ENCODE data around the gene INSC. TPM values are rescaled to one million over a fixed set of nuclear protein-coding genes. Genes with fewer than 3 reads are reported as not detected.

INSC gene
- total RNA-seq, 2 donors from 2014 or later: 0.87 to 2.0 TPM

DNA sequence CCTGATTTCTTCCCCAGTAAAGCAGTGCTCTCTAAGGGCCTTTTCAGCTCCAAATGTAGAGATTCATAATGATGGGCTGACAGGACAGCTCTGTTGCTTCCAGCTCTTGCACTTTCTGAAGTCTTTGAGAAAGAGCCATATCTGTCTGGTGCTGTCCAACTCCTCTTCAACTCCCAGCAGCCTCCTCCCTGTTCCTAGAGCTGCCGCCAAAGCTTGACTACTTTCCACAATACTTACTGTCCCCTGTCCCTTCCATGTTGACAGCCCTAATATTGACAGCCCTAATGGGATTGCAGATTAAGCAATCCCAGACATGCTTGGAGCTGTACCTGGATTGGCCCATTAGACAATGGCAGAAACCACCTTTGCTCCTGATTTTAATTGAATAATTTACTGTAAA lies 29.6 kb downstream of the INSC start:
- TF ChIP-seq POLR2AphosphoS5 (IDR thresholded peaks at IDR 0.05): no peak
- TF ChIP-seq POLR2A (IDR thresholded peaks at IDR 0.05): no peak
- TF ChIP-seq, protein P1, sequence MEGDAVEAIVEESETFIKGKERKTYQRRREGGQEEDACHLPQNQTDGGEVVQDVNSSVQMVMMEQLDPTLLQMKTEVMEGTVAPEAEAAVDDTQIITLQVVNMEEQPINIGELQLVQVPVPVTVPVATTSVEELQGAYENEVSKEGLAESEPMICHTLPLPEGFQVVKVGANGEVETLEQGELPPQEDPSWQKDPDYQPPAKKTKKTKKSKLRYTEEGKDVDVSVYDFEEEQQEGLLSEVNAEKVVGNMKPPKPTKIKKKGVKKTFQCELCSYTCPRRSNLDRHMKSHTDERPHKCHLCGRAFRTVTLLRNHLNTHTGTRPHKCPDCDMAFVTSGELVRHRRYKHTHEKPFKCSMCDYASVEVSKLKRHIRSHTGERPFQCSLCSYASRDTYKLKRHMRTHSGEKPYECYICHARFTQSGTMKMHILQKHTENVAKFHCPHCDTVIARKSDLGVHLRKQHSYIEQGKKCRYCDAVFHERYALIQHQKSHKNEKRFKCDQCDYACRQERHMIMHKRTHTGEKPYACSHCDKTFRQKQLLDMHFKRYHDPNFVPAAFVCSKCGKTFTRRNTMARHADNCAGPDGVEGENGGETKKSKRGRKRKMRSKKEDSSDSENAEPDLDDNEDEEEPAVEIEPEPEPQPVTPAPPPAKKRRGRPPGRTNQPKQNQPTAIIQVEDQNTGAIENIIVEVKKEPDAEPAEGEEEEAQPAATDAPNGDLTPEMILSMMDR (IDR thresholded peaks at IDR 0.05): no peak
- no peak overlapping the region for H3K27ac ChIP-seq
- intact Hi-C loops (cut with DNase I): no loop called here
- DNase-seq (ENCODE audit: low spot score): no peak
- H3K27me3 ChIP-seq (replicated peaks; ENCODE audit: insufficient read depth): no peaks in the 10 kb centered on the region
- H3K36me3 ChIP-seq: no peaks in the 10 kb centered on the region
- H3K4me1 ChIP-seq (replicated peaks): no peaks in the 10 kb centered on the region
- WGBS: 77% methylated on average over 1 of the region's 1 CpG
- no peak overlapping the region for H3K4me3 ChIP-seq
- no peaks in the 10 kb centered on the region for H3K9me3 ChIP-seq

DNA sequence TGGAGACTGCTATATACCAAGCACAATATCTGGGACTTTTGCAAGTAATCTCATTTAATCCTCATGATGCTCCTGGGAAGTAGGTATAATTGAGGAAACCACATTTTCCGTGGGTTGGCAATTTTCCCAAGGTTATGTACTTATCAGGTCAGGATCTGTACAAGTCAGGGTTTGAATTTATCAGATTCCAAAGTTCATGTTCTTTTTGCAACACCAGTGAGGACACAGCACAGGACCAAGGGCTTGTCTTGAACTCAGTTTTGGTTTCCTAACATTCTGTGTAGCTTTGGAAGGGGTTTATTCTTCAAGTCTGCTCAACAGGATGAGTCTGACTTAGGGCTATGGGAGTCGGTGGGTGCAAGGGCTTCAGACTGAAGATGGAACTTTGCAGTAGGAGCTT lies 30.4 kb downstream of the INSC start:
- Histone ChIP-seq H3K36me3 (no peaks in the 10 kb centered on the region), H3K4me1 (replicated peaks) (no peaks in the 10 kb centered on the region), H3K27me3 (replicated peaks; ENCODE audit: insufficient read depth) (no peaks in the 10 kb centered on the region), H3K9me3 (no peaks in the 10 kb centered on the region), H3K27ac (no peak overlapping the region), H3K4me3 (no peak overlapping the region)
- intact Hi-C loops (cut with DNase I): no loop called here
- DNase-seq (ENCODE audit: low spot score): no peak
- WGBS: 27% methylated on average over 2 of the region's 2 CpGs
- TF ChIP-seq, protein P1 (IDR thresholded peaks at IDR 0.05): no peak
- TF ChIP-seq POLR2A (IDR thresholded peaks at IDR 0.05) (no peak), POLR2AphosphoS5 (IDR thresholded peaks at IDR 0.05) (no peak)

DNA sequence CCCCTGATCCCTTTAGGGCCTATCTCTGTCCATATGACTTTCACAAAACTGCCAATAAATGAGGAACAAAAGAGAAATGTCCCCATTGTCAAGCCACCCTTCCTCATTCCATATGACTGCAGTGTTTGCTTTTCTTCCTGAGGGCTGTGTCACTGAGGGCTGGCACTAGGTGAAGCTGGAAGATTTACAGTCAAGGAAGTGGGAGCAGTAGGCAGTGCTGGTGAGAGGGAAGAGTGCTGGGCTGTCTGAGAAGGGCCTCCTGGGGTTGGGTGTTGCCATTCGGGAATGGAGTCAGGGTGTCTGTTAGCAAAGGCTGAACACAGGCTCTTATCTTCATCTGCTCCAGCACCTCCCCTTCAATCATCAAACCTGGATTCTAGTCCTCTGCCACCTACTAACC lies 30.9 kb downstream of the INSC start:
- WGBS: 31% methylated on average over 1 of the region's 1 CpG
- Histone ChIP-seq H3K27me3 (replicated peaks; ENCODE audit: insufficient read depth) (no peaks in the 10 kb centered on the region), H3K4me1 (replicated peaks) (no peaks in the 10 kb centered on the region), H3K4me3 (no peak overlapping the region), H3K27ac (no peak overlapping the region), H3K36me3 (no peaks in the 10 kb centered on the region), H3K9me3 (no peaks in the 10 kb centered on the region)
- no peak for TF ChIP-seq POLR2AphosphoS5 (IDR thresholded peaks at IDR 0.05)
- no peak for TF ChIP-seq POLR2A (IDR thresholded peaks at IDR 0.05)
- TF ChIP-seq, protein P1 (IDR thresholded peaks at IDR 0.05): no peak
- intact Hi-C loops (cut with DNase I): no loop called here
- no peak for DNase-seq (ENCODE audit: low spot score)

GRCh38 chr11:15146271-15147003 lies 31.7 kb downstream of the INSC start:
- no peaks in the 10 kb centered on the region for H3K36me3 ChIP-seq
- no peak overlapping the region for H3K27ac ChIP-seq
- 68% methylated on average over 3 of the region's 3 CpGs for WGBS
- H3K27me3 ChIP-seq (replicated peaks; ENCODE audit: insufficient read depth): no peaks in the 10 kb centered on the region
- H3K4me3 ChIP-seq: no peak overlapping the region
- no peaks in the 10 kb centered on the region for H3K9me3 ChIP-seq
- no peaks in the 10 kb centered on the region for H3K4me1 ChIP-seq (replicated peaks)
- intact Hi-C loops (cut with DNase I): no loop called here
- DNase-seq (ENCODE audit: low spot score): no peak
- TF ChIP-seq POLR2A (IDR thresholded peaks at IDR 0.05): no peak
- TF ChIP-seq, protein P1 (IDR thresholded peaks at IDR 0.05): no peak
- TF ChIP-seq POLR2AphosphoS5 (IDR thresholded peaks at IDR 0.05): no peak

DNA sequence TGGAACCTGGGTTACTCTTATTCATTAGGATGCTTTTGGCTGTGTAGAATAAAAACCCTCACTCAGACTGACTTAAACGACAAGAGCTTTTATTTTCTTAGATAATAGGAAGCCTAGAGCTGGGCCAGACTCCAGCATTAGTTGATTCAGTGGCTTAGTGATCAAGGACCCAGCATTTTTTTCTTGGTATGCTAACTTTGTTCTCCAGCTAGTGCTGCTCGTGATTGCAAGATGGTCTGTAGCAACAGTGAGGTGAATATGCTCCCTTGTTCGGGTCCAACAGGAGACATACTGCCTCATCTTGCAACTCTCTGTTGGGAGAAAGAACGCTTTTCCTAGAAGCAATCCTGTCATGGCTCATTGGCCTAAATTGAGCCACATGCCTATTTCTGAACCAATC lies 33.4 kb downstream of the INSC start:
- no peak overlapping the region for H3K4me3 ChIP-seq
- H3K9me3 ChIP-seq: no peaks in the 10 kb centered on the region
- H3K4me1 ChIP-seq (replicated peaks): no peaks in the 10 kb centered on the region
- no peak overlapping the region for H3K27ac ChIP-seq
- no peaks in the 10 kb centered on the region for H3K27me3 ChIP-seq (replicated peaks; ENCODE audit: insufficient read depth)
- no peak for TF ChIP-seq POLR2A (IDR thresholded peaks at IDR 0.05)
- no peak for TF ChIP-seq POLR2AphosphoS5 (IDR thresholded peaks at IDR 0.05)
- TF ChIP-seq, protein P1 (IDR thresholded peaks at IDR 0.05): no peak
- 46% methylated on average over 4 of the region's 4 CpGs for WGBS
- H3K36me3 ChIP-seq: no peaks in the 10 kb centered on the region
- intact Hi-C loops (cut with DNase I): no loop called here
- DNase-seq (ENCODE audit: low spot score): no peak

Data from prostate gland (tissue), 2 donors.